ENCODE measurements around the gene CCN5. TPM values are rescaled to one million over a fixed set of nuclear protein-coding genes. Genes with fewer than 3 reads are reported as not detected.

Gene CCN5
- total and polyA plus RNA-seq, 5 experiments from 2014 or later: not detected

DNA sequence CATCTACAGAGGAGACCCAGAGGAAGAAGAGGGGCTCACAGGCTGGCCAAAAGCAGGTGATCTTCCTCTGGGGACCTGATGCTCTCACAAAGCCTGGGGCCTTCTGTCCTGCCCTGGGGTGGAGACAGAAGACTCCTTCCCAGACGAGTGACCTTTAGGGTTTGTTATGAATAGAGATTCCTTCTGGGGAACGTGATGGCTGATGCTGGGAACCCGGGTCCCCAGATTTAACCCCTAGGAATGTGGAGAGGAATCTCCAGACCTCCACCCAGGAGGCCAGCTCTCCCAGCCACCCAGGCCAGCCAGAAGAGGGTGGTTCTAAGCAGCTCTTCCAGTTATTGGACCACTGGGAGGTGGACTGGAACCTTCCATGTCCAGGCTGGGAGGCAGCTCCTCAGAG is 16.8 kb upstream of the CCN5 start:
- Mint-ChIP-seq H3K27ac (no peak overlapping the region), H3K27me3 (peaks cover 0 to 1% (median under 1%) of the 10 kb centered on the region in 5 donors), H3K4me1 (peaks cover 0 to 3% (median 0%) of the 10 kb centered on the region in 4 donors), H3K9me3 (no peaks in the 10 kb centered on the region), H3K4me3 (no peak overlapping the region), H3K36me3 (no peaks in the 10 kb centered on the region)
- no peak for ATAC-seq
- POLR2A ChIA-PET: no interaction called here
- no peak for DNase-seq

- Mint-ChIP-seq H3K9me3 (no peaks in the 10 kb centered on the region), H3K36me3 (no peaks in the 10 kb centered on the region), H3K4me3 (no peak overlapping the region), H3K27ac (no peak overlapping the region), H3K4me1 (peaks cover 0 to 3% (median 0%) of the 10 kb centered on the region in 4 donors), H3K27me3 (peaks cover 0 to 8% (median 2%) of the 10 kb centered on the region in 5 donors)
- POLR2A ChIA-PET: no interaction called here
- ATAC-seq (no peak), DNase-seq (no peak)
These were observed 14.9 kb upstream of the CCN5 start for GRCh38 chr20:44700306-44700705.

DNA sequence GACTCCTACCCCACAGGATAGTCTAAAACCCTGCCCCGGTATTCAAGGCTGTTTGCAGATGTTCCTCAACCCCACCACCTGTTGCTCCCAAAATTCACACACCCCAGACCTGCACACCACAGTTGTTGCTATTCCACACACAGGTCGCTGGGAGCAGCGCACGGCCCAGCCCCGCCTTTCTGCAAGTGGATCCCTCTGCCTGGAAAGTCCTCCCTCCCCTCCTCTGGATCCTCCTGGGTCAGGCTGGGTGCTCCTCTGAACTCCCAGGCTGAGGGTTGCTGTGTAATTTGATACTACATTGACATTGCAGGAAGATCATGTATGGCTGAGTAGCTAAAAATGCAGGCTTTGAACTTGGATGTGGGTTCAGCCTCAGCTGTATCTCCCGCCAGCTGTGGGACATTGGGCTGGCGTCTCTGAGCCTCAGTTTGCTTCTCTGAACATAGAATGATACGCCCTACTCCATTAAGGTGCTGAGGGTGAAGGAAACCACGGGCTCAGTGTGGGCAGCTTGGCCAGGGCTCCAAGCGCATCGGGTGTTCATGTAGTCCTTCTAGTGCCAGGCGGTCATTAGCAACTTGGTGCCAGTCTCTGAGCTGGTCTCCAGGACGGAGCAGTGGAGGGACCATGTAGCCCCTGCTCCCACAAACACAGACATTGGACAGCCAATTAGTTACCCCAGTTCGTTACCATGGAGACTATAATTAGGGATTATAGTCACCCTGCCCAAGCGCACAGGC is 13.9 kb upstream of the CCN5 start:
- Mint-ChIP-seq H3K4me3 (no peak overlapping the region), H3K4me1 (peaks cover 0 to under 1% (median 0%) of the 10 kb centered on the region in 4 donors), H3K27me3 (peaks cover 0 to 9% (median 2%) of the 10 kb centered on the region in 5 donors), H3K27ac (no peak overlapping the region), H3K36me3 (no peaks in the 10 kb centered on the region), H3K9me3 (no peaks in the 10 kb centered on the region)
- POLR2A ChIA-PET: no interaction called here
- no peak for DNase-seq
- ATAC-seq: no peak

GRCh38 chr20:44701858-44702256 is 13.3 kb upstream of the CCN5 start:
- Mint-ChIP-seq H3K36me3 (no peaks in the 10 kb centered on the region), H3K4me1 (no peaks in the 10 kb centered on the region), H3K27me3 (peaks cover 0 to 9% (median 2%) of the 10 kb centered on the region in 5 donors), H3K4me3 (no peak overlapping the region), H3K27ac (no peak overlapping the region), H3K9me3 (no peaks in the 10 kb centered on the region)
- ATAC-seq: no peak
- POLR2A ChIA-PET: no interaction called here
- DNase-seq: no peak

GRCh38 chr20:44702776-44703175 is 12.4 kb upstream of the CCN5 start:
- Mint-ChIP-seq H3K4me1 (no peaks in the 10 kb centered on the region), H3K27me3 (peaks cover 0 to 9% (median 2%) of the 10 kb centered on the region in 5 donors), H3K36me3 (no peaks in the 10 kb centered on the region), H3K4me3 (no peak overlapping the region), H3K27ac (no peak overlapping the region), H3K9me3 (no peaks in the 10 kb centered on the region)
- POLR2A ChIA-PET: no interaction called here
- DNase-seq (no peak), ATAC-seq (no peak)

GRCh38 chr20:44703183-44703925 is 11.8 kb upstream of the CCN5 start:
- Mint-ChIP-seq H3K4me3 (no peak overlapping the region), H3K27ac (no peak overlapping the region), H3K27me3 (peaks cover 0 to 9% (median 2%) of the 10 kb centered on the region in 5 donors), H3K4me1 (no peaks in the 10 kb centered on the region), H3K9me3 (no peaks in the 10 kb centered on the region), H3K36me3 (no peaks in the 10 kb centered on the region)
- no peak for ATAC-seq
- no peak for DNase-seq
- POLR2A ChIA-PET: no interaction called here

DNA sequence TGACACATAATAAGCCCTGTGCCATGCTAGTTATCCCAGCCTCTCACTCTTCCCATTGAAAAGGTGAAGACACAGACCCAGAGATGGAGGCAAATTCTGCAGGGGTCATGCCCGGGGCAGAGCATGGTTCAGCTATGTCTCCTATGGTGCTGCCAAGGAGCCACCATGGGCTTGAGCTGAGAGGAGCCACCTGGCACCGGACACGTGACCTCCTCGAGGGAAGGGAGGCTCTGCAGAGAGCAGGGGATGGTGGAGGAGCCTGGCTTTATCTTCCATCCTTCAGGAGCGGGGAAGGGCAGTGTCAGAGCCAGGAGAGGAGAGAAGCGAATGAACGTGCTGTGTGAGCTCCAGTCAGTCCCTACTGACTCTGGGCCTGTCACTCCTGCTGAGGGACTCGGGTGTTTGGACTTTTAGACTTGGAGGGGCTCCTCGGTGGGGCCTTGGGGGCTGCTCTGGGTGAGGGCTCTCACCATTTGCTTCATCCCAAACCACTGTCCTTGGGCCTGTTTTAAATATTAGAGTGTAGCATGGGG is 11.1 kb upstream of the CCN5 start:
- no peak for ATAC-seq
- POLR2A ChIA-PET: no interaction called here
- Mint-ChIP-seq H3K27ac (peak overlapping the region in 1 of 10 donors; percentile 5), H3K4me3 (no peak overlapping the region), H3K9me3 (no peaks in the 10 kb centered on the region), H3K36me3 (no peaks in the 10 kb centered on the region), H3K27me3 (peaks cover 0 to 9% (median 2%) of the 10 kb centered on the region in 5 donors), H3K4me1 (no peaks in the 10 kb centered on the region)
- no peak for DNase-seq

- no peak overlapping the region for H3K27ac Mint-ChIP-seq
- ATAC-seq: no peak
- no peak overlapping the region for H3K4me3 Mint-ChIP-seq
- POLR2A ChIA-PET: no interaction called here
- H3K9me3 Mint-ChIP-seq: no peaks in the 10 kb centered on the region
- no peak for DNase-seq
- no peaks in the 10 kb centered on the region for H3K36me3 Mint-ChIP-seq
- H3K27me3 Mint-ChIP-seq: peaks cover 0 to 9% (median 2%) of the 10 kb centered on the region in 5 donors
- no peaks in the 10 kb centered on the region for H3K4me1 Mint-ChIP-seq
These were observed 10.6 kb upstream of the CCN5 start for GRCh38 chr20:44704551-44704971.

- POLR2A ChIA-PET: no interaction called here
- H3K36me3 Mint-ChIP-seq: no peaks in the 10 kb centered on the region
These were observed 9.6 kb upstream of the CCN5 start for GRCh38 chr20:44705364-44706094.

GRCh38 chr20:44706301-44707017 is 8.7 kb upstream of the CCN5 start:
- no peak overlapping the region for H3K27ac Mint-ChIP-seq
- H3K9me3 Mint-ChIP-seq: no peaks in the 10 kb centered on the region
- POLR2A ChIA-PET: no interaction called here
- no peaks in the 10 kb centered on the region for H3K36me3 Mint-ChIP-seq
- H3K4me3 Mint-ChIP-seq: no peak overlapping the region
- ATAC-seq: no peak
- peaks cover 0 to 9% (median 2%) of the 10 kb centered on the region in 5 donors for H3K27me3 Mint-ChIP-seq
- no peak for DNase-seq
- no peaks in the 10 kb centered on the region for H3K4me1 Mint-ChIP-seq

More at GRCh38 chr20:44705364-44706094, 9.6 kb upstream of the CCN5 start:
- DNase-seq: no peak
- ATAC-seq: no peak
- Mint-ChIP-seq H3K27ac (no peak overlapping the region), H3K4me1 (no peaks in the 10 kb centered on the region), H3K4me3 (no peak overlapping the region), H3K9me3 (no peaks in the 10 kb centered on the region), H3K27me3 (peaks cover 0 to 9% (median 2%) of the 10 kb centered on the region in 5 donors)

GRCh38 chr20:44707018-44707579 is 8.1 kb upstream of the CCN5 start:
- ATAC-seq (no peak), DNase-seq (no peak)
- POLR2A ChIA-PET: no interaction called here
- H3K9me3 Mint-ChIP-seq: no peaks in the 10 kb centered on the region
- H3K27ac Mint-ChIP-seq: no peak overlapping the region
- H3K27me3 Mint-ChIP-seq: peaks cover 0 to 9% (median 2%) of the 10 kb centered on the region in 5 donors
- H3K4me1 Mint-ChIP-seq: peaks cover 0 to 2% (median 0%) of the 10 kb centered on the region in 4 donors
- no peak overlapping the region for H3K4me3 Mint-ChIP-seq
- no peaks in the 10 kb centered on the region for H3K36me3 Mint-ChIP-seq

DNA sequence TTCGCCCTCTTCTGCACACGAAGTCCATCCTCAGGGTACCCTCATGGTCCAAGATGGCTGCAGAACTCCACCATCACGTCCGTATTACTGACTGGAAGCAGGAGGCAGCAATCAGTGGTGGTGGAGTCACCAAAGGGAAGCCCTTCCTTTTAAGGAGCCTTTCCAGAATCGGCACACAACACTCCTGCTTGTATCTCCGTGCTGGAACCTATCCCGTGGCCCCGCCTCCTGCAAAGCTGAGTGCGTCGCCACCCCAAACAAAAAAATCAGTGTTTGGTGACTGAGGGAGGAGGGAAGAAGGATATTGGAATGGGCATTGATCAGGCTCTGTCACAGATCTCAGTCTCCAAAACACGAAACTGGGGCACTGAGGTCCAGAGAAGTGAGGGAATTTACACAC is 5.8 kb upstream of the CCN5 start:
- Mint-ChIP-seq H3K36me3 (no peaks in the 10 kb centered on the region), H3K9me3 (no peaks in the 10 kb centered on the region), H3K27ac (no peak overlapping the region), H3K27me3 (peaks cover 0 to 9% (median 2%) of the 10 kb centered on the region in 5 donors), H3K4me3 (no peak overlapping the region), H3K4me1 (peaks cover 0 to 3% (median under 1%) of the 10 kb centered on the region in 4 donors)
- POLR2A ChIA-PET: no interaction called here
- DNase-seq (no peak), ATAC-seq (no peak)

All from naive thymus-derived CD8-positive, alpha-beta T cell (primary cell).